ENCODE measurements around the gene GRK7. TPM values are rescaled to one million over a fixed set of nuclear protein-coding genes. Genes with fewer than 3 reads are reported as not detected.

GRK7 gene
- total RNA-seq, 4 donors from 2014 or later = 0.34 TPM; not detected in 3

DNA sequence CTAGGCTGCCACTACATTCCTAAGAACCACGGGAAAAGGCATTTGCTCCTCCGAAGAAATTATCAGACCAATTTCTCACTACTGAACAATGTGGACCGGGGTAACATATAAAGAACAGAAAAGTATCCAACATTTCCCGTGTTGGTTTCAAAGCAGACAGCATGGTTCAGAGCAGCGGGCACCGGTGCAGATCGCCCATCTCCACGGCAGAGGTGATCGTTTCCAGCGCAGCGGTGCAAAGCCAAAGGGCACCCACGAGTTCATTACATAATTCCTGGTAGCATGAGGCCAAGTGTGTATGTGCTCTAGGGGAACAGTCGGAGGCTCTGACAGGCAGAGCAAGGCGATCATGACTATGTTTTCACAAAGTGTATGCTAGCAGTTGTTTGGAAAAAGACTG lies 13.2 kb downstream of the GRK7 start:
- WGBS, 2 donors = 89 to 93% methylated on average over 14 of the region's 14 CpGs
- peak in 1 of 2 donors; percentile 56 for DNase-seq (ENCODE audit: low spot score in 2 of 2)
- intact Hi-C loops (cut with DNase I; ENCODE audit: low total_unique reads) = no loop called here
- H3K4me3 ChIP-seq (ENCODE audit: low read depth, poor library complexity, severe bottlenecking) = no peak overlapping the region
- no peak for TF ChIP-seq POLR2A (IDR thresholded peaks at IDR 0.05)
- TF ChIP-seq, protein P1, sequence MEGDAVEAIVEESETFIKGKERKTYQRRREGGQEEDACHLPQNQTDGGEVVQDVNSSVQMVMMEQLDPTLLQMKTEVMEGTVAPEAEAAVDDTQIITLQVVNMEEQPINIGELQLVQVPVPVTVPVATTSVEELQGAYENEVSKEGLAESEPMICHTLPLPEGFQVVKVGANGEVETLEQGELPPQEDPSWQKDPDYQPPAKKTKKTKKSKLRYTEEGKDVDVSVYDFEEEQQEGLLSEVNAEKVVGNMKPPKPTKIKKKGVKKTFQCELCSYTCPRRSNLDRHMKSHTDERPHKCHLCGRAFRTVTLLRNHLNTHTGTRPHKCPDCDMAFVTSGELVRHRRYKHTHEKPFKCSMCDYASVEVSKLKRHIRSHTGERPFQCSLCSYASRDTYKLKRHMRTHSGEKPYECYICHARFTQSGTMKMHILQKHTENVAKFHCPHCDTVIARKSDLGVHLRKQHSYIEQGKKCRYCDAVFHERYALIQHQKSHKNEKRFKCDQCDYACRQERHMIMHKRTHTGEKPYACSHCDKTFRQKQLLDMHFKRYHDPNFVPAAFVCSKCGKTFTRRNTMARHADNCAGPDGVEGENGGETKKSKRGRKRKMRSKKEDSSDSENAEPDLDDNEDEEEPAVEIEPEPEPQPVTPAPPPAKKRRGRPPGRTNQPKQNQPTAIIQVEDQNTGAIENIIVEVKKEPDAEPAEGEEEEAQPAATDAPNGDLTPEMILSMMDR (IDR thresholded peaks at IDR 0.05) = no peak

DNA sequence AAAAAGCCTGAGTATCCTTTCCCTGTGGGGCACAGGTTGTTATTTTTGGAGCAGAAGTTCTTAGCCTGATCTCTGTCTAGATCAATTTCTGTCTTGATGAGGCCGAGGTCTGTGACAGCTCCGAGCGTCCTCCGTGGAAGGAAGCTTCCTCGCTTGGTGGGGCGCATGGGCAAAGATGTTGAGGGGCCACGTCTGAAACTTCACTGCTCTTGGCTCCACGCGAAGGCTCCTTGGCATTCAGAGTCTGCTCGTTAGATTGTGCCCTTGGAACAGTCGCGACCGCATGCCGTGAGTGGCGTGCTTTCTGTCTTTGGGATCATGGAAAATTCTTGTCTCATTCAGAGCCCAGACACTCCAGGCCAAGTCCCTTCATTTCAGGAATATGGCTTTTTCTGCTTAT lies 13.7 kb downstream of the GRK7 start:
- 78 to 90% methylated on average over 15 of the region's 15 CpGs for WGBS, 2 donors
- DNase-seq (ENCODE audit: low spot score in 2 of 2) = peak in 1 of 2 donors; percentile 72
- TF ChIP-seq, protein P1 (IDR thresholded peaks at IDR 0.05) = no peak
- no peak for TF ChIP-seq POLR2A (IDR thresholded peaks at IDR 0.05)
- intact Hi-C loops (cut with DNase I; ENCODE audit: low total_unique reads) = no loop called here
- no peak overlapping the region for H3K4me3 ChIP-seq (ENCODE audit: low read depth, poor library complexity, severe bottlenecking)

DNA sequence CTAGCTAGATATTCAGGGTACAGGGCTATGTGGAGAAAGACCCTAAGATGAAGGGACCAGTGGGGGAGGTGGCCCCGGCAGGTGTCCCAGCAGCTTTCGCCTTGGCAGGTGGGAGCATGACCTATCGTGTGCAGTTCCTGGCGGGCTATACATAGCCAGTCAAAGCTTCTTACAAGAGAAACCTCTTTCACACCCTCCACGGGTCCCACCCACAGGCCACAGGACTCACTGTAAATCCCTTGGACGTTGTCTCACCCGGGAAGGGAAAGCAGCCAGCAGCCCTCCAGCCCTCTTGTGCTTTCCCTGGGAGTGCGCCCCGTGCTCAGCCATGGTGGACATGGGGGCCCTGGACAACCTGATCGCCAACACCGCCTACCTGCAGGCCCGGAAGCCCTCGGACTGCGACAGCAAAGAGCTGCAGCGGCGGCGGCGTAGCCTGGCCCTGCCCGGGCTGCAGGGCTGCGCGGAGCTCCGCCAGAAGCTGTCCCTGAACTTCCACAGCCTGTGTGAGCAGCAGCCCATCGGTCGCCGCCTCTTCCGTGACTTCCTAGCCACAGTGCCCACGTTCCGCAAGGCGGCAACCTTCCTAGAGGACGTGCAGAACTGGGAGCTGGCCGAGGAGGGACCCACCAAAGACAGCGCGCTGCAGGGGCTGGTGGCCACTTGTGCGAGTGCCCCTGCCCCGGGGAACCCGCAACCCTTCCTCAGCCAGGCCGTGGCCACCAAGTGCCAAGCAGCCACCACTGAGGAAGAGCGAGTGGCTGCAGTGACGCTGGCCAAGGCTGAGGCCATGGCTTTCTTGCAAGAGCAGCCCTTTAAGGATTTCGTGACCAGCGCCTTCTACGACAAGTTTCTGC lies 15.0 kb downstream of the GRK7 start:
- peak in 1 of 2 donors; percentile 72 for DNase-seq (ENCODE audit: low spot score in 2 of 2)
- intact Hi-C loops (cut with DNase I; ENCODE audit: low total_unique reads) = no loop called here
- no peak overlapping the region for H3K4me3 ChIP-seq (ENCODE audit: low read depth, poor library complexity, severe bottlenecking)
- TF ChIP-seq POLR2A (IDR thresholded peaks at IDR 0.05) = no peak
- TF ChIP-seq, protein P1 (IDR thresholded peaks at IDR 0.05) = no peak
- 92% methylated on average over 37 to 42 of the region's 42 CpGs for WGBS, 2 donors

DNA sequence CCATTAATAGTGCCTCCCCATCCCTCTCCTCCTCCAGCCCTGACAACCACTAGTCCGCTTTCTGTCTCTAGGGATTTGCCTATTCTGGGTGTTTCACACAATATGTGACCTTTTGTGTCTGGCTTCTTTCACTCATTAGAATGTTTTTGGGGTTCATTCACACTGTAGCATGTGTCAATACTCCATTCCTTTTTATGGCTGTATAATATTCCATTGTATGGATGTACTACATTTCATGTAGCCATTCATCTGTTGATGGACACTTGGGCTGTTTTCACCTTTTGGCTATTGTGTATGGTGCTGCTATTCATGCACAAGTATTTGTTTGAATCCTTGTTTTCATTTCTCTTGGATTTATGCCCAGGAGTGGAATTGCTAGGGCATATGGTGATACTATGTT lies 16.5 kb downstream of the GRK7 start:
- DNase-seq (ENCODE audit: low spot score in 2 of 2) = no peak
- WGBS, 2 donors = 93 to 100% methylated on average over 1 of the region's 1 CpG
- no peak overlapping the region for H3K4me3 ChIP-seq (ENCODE audit: low read depth, poor library complexity, severe bottlenecking)
- intact Hi-C loops (cut with DNase I; ENCODE audit: low total_unique reads) = no loop called here
- TF ChIP-seq, protein P1 (IDR thresholded peaks at IDR 0.05) = no peak
- TF ChIP-seq POLR2A (IDR thresholded peaks at IDR 0.05) = no peak

DNA sequence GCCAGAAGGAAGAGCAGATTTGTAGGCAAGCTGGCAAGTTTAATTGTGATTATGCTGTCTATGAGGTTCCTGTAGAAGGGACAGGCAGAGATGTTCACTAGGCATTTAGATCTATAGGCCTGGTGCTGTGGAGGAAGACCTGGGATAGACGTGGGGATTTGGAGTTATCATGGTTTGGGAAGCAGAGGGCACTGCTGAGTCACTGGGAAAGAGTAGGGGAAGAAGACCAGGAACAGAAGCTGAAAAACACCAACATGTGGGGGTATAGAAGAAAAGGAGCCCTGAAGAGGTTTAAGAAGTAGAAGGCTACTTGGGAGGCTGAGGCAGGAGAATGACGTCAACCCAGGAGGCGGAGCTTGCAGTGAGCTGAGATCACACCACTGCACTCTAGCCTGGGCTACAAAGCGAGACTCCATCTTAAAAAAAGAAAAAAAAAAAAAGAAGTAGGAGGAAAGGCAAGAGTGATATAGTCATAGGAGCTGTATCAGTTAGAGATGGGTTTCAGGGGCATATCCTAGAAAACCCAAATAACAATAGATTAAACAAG lies 19.3 kb downstream of the GRK7 start:
- intact Hi-C loops (cut with DNase I; ENCODE audit: low total_unique reads) = no loop called here
- peak in 1 of 2 donors; percentile 20 for DNase-seq (ENCODE audit: low spot score in 2 of 2)
- WGBS, 2 donors = 34 to 61% methylated on average over 4 of the region's 4 CpGs
- TF ChIP-seq, protein P1 (IDR thresholded peaks at IDR 0.05) = no peak
- no peak overlapping the region for H3K4me3 ChIP-seq (ENCODE audit: low read depth, poor library complexity, severe bottlenecking)

Measured in lower leg skin (tissue), 4 donors.